Measurements from ENCODE around the gene PPP2R2B. TPM values are rescaled to one million over a fixed set of nuclear protein-coding genes. Genes with fewer than 3 reads are reported as not detected.
A peak's percentile ranks its signal among the peaks of the same experiment; 100 is the strongest.

The PPP2R2B gene
- polyA plus RNA-seq, 12 donors, result 1.2 to 7.7 (median 2.0) TPM; not detected in 2

DNA sequence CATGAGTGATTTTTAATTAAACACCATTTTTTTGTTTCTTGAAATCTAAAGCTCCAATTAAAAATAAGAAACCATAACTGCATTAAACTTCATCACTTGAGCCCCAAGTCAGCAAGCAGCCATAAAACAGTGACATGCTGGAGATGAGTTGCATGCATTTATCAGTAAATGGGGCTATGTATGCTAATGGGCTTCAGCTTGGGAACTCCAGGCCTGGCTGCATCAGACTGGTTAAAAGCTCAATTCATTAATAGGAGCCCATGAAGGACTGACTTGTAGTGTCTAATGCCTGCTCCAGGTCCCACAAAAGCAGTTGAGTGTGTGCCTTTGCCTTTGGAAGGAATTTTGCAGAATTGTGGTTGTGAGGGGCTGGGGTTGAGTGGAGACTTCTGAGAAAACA lies 328.9 kb downstream of the PPP2R2B start:
- no peak for DNase-seq

DNA sequence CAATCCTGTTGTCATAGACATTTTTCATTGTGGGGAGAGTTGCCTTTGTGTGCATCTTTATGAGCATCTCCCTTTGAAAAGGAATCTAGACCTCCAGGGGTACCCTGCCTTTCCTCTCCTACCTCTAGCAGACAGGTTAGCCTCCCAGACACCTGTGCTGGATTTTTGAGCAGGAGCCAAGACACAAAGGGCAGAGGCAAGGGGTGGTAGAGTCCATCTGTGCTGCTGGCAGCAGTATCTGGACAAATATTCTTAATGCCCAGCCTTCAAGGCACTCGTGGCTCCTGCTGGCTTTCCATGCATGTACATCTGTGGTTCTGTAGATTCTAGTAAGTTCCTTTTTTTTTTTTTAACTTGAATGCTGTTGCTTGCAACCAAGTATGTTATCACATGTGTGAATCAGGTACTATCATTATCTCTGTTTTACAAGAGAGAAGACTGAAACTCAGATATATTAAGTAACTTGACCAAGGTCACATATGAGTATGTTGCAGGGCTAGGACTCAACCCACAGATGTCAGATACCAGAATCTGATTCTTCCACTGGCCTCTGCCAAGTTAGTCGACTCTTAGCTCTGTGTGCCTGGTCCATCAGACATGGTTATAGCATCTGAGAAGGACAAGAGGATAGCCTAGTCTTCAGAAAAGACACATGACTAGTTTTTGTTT lies 329.6 kb downstream of the PPP2R2B start:
- DNase-seq, result no peak

GRCh38 chr5:146544232-146544631 lies 334.3 kb downstream of the PPP2R2B start:
- DNase-seq, result no peak

GRCh38 chr5:146541958-146542849 lies 336.4 kb downstream of the PPP2R2B start:
- peak; percentile 39 for DNase-seq

- DNase-seq, result no peak
Measured at GRCh38 chr5:146540414-146540813, 338.1 kb downstream of the PPP2R2B start.

DNA sequence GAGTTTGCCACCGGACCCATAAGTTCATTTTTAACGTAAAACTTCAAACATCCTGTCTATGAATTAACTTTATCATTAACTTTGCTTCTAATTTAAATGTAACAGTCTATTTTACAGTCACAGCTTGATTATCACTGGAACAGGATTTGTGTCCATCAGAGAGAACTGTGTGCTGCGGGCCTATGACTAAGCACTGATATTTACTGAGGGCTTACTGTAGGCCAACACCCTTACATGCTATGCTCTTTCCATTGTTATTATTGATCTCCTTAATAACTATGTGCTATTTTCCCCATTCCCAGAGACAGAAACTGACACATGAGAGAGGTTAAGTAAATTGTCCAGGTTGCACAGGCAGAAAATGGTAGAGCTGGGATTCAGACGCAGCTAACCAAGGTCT lies 338.6 kb downstream of the PPP2R2B start:
- DNase-seq, result no peak

DNA sequence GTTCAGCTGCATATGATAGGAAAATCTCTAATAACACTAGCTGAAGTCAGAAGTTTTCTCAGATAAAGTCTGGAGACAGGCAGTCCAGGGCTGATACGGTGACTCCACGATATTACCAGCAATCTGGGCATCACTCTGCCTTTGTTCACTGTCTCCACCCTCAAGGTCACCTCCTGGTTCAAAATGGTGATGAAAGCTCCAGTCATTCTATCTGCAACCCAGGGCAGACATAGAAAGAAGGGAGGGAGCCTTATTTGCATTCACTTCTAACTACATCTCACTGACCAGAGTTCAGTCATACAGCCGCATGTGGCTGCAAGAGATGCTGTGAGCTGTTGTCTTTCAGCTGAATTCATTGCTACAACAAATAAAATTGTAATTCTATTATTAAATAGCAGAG lies 340.1 kb downstream of the PPP2R2B start:
- DNase-seq, result no peak

GRCh38 chr5:146533882-146534281 lies 344.7 kb downstream of the PPP2R2B start:
- no peak for DNase-seq

DNA sequence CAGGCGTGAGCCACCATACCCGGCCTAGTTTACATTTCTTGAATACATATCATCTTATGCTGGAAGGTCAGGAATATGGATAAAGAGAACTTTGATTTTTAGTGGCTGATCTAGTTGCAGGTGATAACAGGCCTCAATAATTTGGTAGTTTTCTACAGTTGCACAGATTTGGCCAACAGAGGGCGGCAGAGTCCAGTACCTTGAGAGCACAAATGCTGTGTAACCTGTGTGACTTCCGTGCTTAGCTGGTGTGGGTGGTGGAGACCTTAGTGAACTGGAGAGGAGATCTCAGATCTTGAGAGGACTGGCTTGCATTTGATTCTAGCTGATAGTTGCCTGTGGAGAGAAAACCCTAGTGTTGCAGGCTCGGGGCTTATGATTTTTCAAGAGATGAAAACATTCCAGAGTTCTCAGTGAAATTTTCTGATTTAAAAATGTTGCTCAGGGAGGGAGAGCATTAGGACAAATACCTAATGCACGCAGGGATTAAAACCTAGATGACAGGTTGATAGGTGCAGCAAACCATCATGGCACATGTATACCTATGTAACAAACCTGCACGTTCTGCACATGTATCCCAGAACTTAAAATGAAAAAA lies 345.2 kb downstream of the PPP2R2B start:
- DNase-seq, result peak; percentile 49
